ENCODE results near the gene TFCP2. TPM values are rescaled to one million over a fixed set of nuclear protein-coding genes. Genes with fewer than 3 reads are reported as not detected.
A peak's percentile ranks its signal among the peaks of the same experiment; 100 is the strongest.

Gene TFCP2
- total RNA-seq, 1 experiment from 2014 or later: 52.6 TPM

GRCh38 chr12:51051787-51052186 is 121.1 kb downstream of the TFCP2 start:
- no peak for DNase-seq
- CTCF ChIA-PET: no interaction called here
- Mint-ChIP-seq H3K4me1 (ENCODE audit: low read depth, unreplicated experiment) (no peaks in the 10 kb centered on the region), H3K27ac (ENCODE audit: unreplicated experiment) (no peak overlapping the region), H3K9me3 (ENCODE audit: unreplicated experiment) (no peaks in the 10 kb centered on the region), H3K4me3 (ENCODE audit: unreplicated experiment) (no peak overlapping the region), H3K27me3 (ENCODE audit: insufficient read depth, unreplicated experiment) (no peaks in the 10 kb centered on the region), H3K36me3 (ENCODE audit: insufficient read depth, unreplicated experiment) (peaks cover 45% of the 10 kb centered on the region)
- POLR2A ChIA-PET: interaction anchor here (1.2 kb wide), 1 partner anchor 24 kb away, joined by 3 read pairs; no protein-coding TSS in a partner anchor
- no peaks in the 10 kb centered on the region for H3K9me3 ChIP-seq
- H3K4me3 ChIP-seq (ENCODE audit: low read depth, low read length): no peak overlapping the region
- no TSS peak for BruUV-seq (replicated peaks)
- intact Hi-C loops (cut with micrococcal nuclease; ENCODE audit: unreplicated experiment): no loop called here
- TF ChIP-seq, protein P1, sequence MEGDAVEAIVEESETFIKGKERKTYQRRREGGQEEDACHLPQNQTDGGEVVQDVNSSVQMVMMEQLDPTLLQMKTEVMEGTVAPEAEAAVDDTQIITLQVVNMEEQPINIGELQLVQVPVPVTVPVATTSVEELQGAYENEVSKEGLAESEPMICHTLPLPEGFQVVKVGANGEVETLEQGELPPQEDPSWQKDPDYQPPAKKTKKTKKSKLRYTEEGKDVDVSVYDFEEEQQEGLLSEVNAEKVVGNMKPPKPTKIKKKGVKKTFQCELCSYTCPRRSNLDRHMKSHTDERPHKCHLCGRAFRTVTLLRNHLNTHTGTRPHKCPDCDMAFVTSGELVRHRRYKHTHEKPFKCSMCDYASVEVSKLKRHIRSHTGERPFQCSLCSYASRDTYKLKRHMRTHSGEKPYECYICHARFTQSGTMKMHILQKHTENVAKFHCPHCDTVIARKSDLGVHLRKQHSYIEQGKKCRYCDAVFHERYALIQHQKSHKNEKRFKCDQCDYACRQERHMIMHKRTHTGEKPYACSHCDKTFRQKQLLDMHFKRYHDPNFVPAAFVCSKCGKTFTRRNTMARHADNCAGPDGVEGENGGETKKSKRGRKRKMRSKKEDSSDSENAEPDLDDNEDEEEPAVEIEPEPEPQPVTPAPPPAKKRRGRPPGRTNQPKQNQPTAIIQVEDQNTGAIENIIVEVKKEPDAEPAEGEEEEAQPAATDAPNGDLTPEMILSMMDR (IDR thresholded peaks at IDR 0.05; ENCODE audit: insufficient read depth in 1 of 2, low read depth in 1 of 2, low read length in 1 of 2, severe bottlenecking in 1 of 2, unreplicated experiment in 1 of 2): no peak
- H3K36me3 ChIP-seq (ENCODE audit: control insufficient read depth, insufficient read depth, low read length): no peaks in the 10 kb centered on the region
- no peaks in the 10 kb centered on the region for H3K27me3 ChIP-seq (replicated peaks; ENCODE audit: control insufficient read depth, insufficient read depth, low read length)
- H3K4me1 ChIP-seq: no peaks in the 10 kb centered on the region

DNA sequence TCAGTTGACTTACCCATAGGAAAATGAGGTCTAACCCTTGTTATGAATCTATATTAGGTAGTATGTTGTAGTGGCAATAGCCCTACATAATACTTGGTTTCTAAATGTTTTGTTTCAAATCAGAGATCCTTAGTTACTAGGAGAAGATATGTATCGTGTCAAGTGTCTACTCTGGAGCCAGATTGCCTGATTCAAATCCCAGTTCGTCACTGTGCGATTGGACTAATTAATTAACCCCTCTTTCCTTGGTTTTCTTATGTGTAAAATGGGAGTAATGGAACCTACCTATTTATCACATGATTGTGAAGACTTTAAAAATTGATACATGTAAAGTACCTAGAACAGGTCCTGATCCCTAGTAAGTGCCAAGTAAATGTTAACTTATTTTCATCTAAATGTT is 123.4 kb downstream of the TFCP2 start:
- TF ChIP-seq, protein P1 (IDR thresholded peaks at IDR 0.05; ENCODE audit: insufficient read depth in 1 of 2, low read depth in 1 of 2, low read length in 1 of 2, severe bottlenecking in 1 of 2, unreplicated experiment in 1 of 2): no peak
- DNase-seq: no peak
- Mint-ChIP-seq H3K4me1 (ENCODE audit: low read depth, unreplicated experiment) (no peaks in the 10 kb centered on the region), H3K36me3 (ENCODE audit: insufficient read depth, unreplicated experiment) (peaks cover 23% of the 10 kb centered on the region), H3K27ac (ENCODE audit: unreplicated experiment) (no peak overlapping the region), H3K4me3 (ENCODE audit: unreplicated experiment) (peak overlapping the region; percentile 99), H3K27me3 (ENCODE audit: insufficient read depth, unreplicated experiment) (no peaks in the 10 kb centered on the region), H3K9me3 (ENCODE audit: unreplicated experiment) (no peaks in the 10 kb centered on the region)
- ChIA-PET CTCF (interaction anchor here (0.7 to 1.5 kb wide), 4 partner anchors 9 to 292 kb away, joined by 3 to 4 read pairs (median 4); partner anchors contain the start of gene CSRNP2), POLR2A (interaction anchor here (0.7 to 1.8 kb wide), 4 partner anchors 34 to 221 kb away, joined by 3 to 16 read pairs (median 10); partner anchors contain the start of genes CSRNP2, DAZAP2, POU6F1 and SMAGP)
- no TSS peak for BruUV-seq (replicated peaks)
- Histone ChIP-seq H3K9me3 (no peaks in the 10 kb centered on the region), H3K27me3 (replicated peaks; ENCODE audit: control insufficient read depth, insufficient read depth, low read length) (no peaks in the 10 kb centered on the region), H3K4me3 (ENCODE audit: low read depth, low read length) (peak overlapping the region; percentile 64), H3K36me3 (ENCODE audit: control insufficient read depth, insufficient read depth, low read length) (no peaks in the 10 kb centered on the region), H3K4me1 (no peaks in the 10 kb centered on the region)
- intact Hi-C loops (cut with micrococcal nuclease; ENCODE audit: unreplicated experiment): loop anchor here (2.0 kb wide), 2 partner anchors 169 to 189 kb away; partner anchors contain the start of genes DAZAP2 and POU6F1

DNA sequence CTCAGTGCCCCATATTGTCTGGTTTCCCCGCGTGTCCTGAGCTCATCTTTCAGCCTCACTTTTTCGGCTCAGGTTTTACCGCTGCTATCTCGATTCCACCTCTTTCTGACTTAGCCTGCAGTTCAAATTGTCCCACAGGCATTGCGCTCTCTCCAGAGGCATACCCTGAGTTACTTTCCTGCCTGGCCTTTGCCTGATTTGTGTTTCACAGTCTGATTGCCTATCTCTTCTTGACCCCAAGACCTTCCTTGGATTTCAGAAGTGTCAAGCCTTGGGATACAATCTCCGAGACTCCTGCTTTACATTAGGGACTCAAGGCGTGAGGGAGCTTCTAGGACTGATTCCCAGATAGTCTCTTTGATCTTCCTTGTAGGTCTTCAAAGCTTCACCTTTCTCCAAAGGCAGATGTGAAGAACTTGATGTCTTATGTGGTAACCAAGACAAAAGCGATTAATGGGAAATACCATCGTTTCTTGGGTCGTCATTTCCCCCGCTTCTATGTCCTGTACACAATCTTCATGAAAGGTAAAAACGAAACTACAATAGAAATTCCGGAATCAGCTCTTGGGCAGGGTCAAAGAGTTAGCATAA is 124.2 kb downstream of the TFCP2 start:
- H3K4me1 Mint-ChIP-seq (ENCODE audit: low read depth, unreplicated experiment): no peaks in the 10 kb centered on the region
- peak overlapping the region; percentile 64 for H3K4me3 ChIP-seq (ENCODE audit: low read depth, low read length)
- H3K4me3 Mint-ChIP-seq (ENCODE audit: unreplicated experiment): peak overlapping the region; percentile 99
- H3K36me3 ChIP-seq (ENCODE audit: control insufficient read depth, insufficient read depth, low read length): no peaks in the 10 kb centered on the region
- TF ChIP-seq, protein P1 (IDR thresholded peaks at IDR 0.05; ENCODE audit: insufficient read depth in 1 of 2, low read depth in 1 of 2, low read length in 1 of 2, severe bottlenecking in 1 of 2, unreplicated experiment in 1 of 2): no peak
- peak overlapping the region; percentile 96 for H3K27ac Mint-ChIP-seq (ENCODE audit: unreplicated experiment)
- TSS peak; percentile 68 for BruUV-seq (replicated peaks)
- H3K36me3 Mint-ChIP-seq (ENCODE audit: insufficient read depth, unreplicated experiment): peaks cover 16% of the 10 kb centered on the region
- no peaks in the 10 kb centered on the region for H3K9me3 ChIP-seq
- POLR2A ChIA-PET: interaction anchor here (0.6 to 1.8 kb wide), 6 partner anchors 15 to 221 kb away, joined by 4 to 16 read pairs (median 6); partner anchors contain the start of genes CSRNP2, DAZAP2 and POU6F1
- no peaks in the 10 kb centered on the region for H3K4me1 ChIP-seq
- intact Hi-C loops (cut with micrococcal nuclease; ENCODE audit: unreplicated experiment): loop anchor here (1.0 to 2.0 kb wide), 5 partner anchors 22 to 190 kb away; partner anchors contain the start of genes DAZAP2, POU6F1 and SLC11A2
- CTCF ChIA-PET: interaction anchor here (0.5 to 1.5 kb wide), 7 partner anchors 18 to 293 kb away, joined by 3 to 7 read pairs (median 4); partner anchors contain the start of genes CSRNP2 and SLC11A2
- H3K27me3 Mint-ChIP-seq (ENCODE audit: insufficient read depth, unreplicated experiment): no peaks in the 10 kb centered on the region
- DNase-seq: peak in 1 of 2 experiments; percentile 24
- H3K27me3 ChIP-seq (replicated peaks; ENCODE audit: control insufficient read depth, insufficient read depth, low read length): no peaks in the 10 kb centered on the region
- H3K9me3 Mint-ChIP-seq (ENCODE audit: unreplicated experiment): no peaks in the 10 kb centered on the region
